KOPT-K1 (cell line): ENCODE measurements around the gene CORO1C.
A peak's percentile ranks its signal among the peaks of the same experiment; 100 is the strongest.
"Not testable (repeated sequence)": the region's sequence is repeated elsewhere in the genome, so short reads cannot be mapped to it uniquely, and the experiment has no call there.

Experiments
- H3K27ac ChIP-seq: fragments of 200-600 bp; sonication (generic); 2 replicates; pipeline ENCODE4 v1.5.1; 2016; ENCODE audit warnings: antibody characterized with exemption, mild to moderate bottlenecking, low read depth, low read length; ENCODE audit not compliant: poor library complexity, severe bottlenecking
- H3K36me3 ChIP-seq: fragments of 200-600 bp; sonication (generic); 2 replicates; pipeline ENCODE4 v1.5.1; 2017; ENCODE audit warnings: antibody characterized with exemption, mild to moderate bottlenecking, low read length, moderate library complexity; ENCODE audit not compliant: insufficient read depth
- H3K9me3 ChIP-seq: fragments of 200-600 bp; sonication (generic); 2 replicates; pipeline ENCODE4 v1.5.1; 2017; ENCODE audit warnings: antibody characterized with exemption, low read length, mild to moderate bottlenecking; ENCODE audit not compliant: insufficient read depth, poor library complexity, severe bottlenecking

Gene CORO1C

DNA sequence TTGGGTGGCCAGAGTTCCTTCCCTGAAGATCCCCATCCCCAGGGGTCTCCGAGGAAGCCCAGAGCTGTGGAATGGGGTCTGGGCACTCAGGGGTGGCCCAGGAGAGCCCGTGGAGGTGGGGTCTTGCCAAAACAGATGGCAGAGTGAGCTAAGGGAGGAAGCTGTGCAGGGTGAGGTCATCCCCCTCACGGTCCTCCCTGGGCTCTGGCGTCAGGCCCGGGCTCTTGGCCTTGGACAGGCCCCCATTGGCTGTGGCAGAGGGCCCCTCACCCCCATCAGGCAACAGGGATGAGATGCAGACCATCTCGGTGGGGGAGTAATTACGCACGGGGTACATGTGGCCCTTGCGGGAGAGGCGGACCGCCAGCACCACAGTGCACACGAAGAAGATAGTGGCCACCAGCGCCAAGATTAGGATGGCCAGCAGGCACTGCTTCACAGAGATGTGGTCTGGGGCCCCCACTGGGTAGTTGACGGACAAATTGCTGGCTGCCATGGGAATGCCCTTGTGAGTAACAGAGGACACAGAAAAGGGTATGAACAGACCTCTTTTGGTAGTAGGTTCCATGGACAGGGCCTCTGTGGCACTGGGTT, 108.3 kb downstream of the CORO1C start:
- Histone ChIP-seq H3K36me3 (peaks cover 84% of the 10 kb centered on the region), H3K9me3 (no peaks in the 10 kb centered on the region), H3K27ac (no peak overlapping the region)

DNA sequence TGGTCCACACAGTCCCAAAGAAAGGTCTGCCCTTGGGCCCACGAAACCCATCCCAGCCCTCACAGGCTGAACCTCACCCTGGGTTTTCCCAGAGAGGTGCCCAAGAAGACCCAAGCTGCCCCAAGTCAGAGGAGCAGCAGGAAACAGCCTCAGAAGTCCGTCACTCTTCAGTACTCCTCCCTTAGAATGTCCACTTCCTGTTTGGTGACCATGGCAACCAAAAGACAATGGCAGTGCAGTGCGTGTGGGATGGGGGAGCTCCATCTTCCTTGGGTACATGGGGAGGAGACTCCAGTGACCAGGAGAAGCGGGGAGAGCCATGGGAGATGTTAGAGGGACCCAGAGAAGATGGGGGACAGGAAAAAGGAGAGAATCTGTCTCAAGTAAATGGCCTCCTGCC, 108.9 kb downstream of the CORO1C start:
- peaks cover 80% of the 10 kb centered on the region for H3K36me3 ChIP-seq
- no peaks in the 10 kb centered on the region for H3K9me3 ChIP-seq
- H3K27ac ChIP-seq = no peak overlapping the region

- peaks cover under 1% of the 10 kb centered on the region for H3K9me3 ChIP-seq
- H3K27ac ChIP-seq = no peak overlapping the region
- H3K36me3 ChIP-seq = peaks cover 68% of the 10 kb centered on the region
These were observed 110.2 kb downstream of the CORO1C start for GRCh38 chr12:108621161-108621560.

- H3K27ac ChIP-seq = no peak overlapping the region
- peaks cover 60% of the 10 kb centered on the region for H3K36me3 ChIP-seq
These were observed 111.0 kb downstream of the CORO1C start for GRCh38 chr12:108620236-108620879.

GRCh38 chr12:108619369-108620160, 111.8 kb downstream of the CORO1C start:
- no peak overlapping the region for H3K27ac ChIP-seq
- peaks cover 52% of the 10 kb centered on the region for H3K36me3 ChIP-seq

More at GRCh38 chr12:108620236-108620879, 111.0 kb downstream of the CORO1C start:
- peaks cover 8% of the 10 kb centered on the region for H3K9me3 ChIP-seq

DNA sequence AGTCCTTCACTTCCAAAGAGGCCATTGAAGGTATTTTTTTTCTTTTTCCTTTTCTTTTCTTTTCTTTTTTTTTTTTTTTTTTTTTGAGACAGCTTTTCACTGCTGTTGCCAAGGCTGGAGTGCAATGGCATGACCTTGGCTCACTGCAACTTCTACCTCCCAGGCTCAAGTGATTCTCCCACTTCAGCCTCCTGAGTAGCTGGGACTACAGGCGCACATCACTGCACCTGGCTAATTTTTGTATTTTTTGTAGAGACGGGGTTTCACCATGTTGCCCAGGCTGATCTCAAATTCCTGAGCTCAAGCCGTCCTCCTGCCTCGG, 112.4 kb downstream of the CORO1C start:
- H3K36me3 ChIP-seq = peaks cover 45% of the 10 kb centered on the region
- peak overlapping the region; percentile 96 for H3K27ac ChIP-seq
- H3K9me3 ChIP-seq = not testable (repeated sequence)

More at GRCh38 chr12:108619369-108620160, 111.8 kb downstream of the CORO1C start:
- peaks cover 8% of the 10 kb centered on the region for H3K9me3 ChIP-seq

DNA sequence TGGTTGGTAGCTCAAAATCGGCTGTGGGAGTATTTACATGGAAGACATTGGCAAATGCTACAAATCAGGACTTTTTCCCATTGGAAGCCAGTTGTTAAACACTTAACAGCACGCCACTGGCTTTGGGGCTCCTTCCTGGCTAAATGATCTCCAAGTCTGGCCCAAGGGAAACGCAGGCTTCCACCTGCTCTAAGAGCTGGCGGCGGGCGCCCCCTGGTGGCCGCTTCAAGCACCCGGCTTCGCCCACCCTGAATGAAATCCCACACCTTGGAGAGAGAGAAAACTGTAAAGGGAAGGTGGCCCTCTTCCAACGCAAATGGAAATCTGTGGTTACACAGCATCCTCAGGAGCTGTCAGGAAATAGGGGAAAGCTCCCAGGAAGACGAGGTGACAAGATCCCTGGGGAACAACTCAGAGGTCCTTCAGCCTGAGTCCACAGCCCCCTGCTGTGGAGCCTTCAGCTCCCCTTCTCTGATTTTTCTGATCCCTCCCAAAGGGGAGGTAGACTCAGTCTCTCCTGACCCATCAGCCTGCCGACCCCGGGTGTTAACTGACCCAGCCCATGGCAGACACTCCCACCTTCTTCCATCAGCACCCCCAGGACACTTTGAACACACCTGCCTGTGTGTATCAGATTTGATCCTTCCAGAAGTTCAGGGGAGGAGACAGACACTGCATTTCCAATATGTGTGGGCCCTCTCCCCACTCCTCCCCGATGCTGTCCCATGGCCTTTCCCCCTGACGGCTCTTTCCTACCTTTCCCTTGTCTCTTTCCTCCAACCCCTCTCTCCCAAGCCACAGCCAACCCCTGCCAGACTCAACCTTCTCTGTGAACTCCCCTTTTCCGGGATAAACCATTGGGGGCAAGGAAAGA, 113.0 kb downstream of the CORO1C start:
- H3K27ac ChIP-seq = peak overlapping the region; percentile 96
- H3K36me3 ChIP-seq = peaks cover 39% of the 10 kb centered on the region
- H3K9me3 ChIP-seq = peaks cover 8% of the 10 kb centered on the region

DNA sequence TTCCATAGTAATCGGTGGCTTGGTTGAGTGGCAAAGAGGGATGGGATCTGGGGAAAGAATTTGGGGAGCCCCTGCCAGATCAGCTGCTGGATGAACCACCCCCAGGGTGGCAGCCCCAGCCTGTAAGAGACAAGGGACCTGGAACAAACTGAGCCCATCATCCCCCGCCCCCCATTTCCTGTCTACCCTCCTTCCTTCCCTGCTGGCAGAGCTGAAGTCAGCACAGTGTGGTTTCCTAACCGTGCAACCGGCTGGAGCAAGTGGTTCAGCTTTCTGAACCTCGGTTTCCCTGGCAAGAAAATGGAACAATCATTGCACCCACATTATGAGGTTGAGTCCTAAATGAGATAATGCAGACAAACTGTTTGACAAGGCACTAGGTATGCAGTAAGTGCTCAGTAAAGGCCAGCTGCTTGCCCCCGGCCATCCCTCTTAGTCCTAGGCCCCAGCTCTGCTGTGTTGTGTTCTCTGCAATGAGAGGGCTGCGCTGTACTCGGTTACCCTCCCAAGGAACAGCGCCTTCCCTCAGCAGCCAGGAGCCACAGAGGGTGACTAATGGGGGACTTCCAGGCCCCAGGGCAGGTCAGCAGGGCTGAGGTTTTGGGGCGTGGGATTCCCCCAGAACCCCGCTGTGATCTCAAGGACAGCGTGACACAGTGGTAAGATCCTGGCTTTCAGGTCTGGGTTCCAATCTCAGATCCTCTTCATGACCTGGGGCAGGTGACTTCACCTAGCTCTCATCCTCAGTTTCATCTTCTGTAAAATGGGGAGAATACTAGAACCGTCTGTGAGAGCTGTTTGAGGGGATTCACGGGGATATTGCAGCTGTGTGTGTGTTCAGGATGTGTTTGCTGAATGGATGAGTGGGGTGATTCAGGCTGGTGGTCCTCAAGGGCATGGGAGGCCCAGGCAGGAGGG, 114.1 kb downstream of the CORO1C start:
- peak overlapping the region; percentile 96 for H3K27ac ChIP-seq
- H3K9me3 ChIP-seq = peaks cover 8% of the 10 kb centered on the region
- H3K36me3 ChIP-seq = peaks cover 28% of the 10 kb centered on the region

- peaks cover 8% of the 10 kb centered on the region for H3K9me3 ChIP-seq
- peak overlapping the region; percentile 96 for H3K27ac ChIP-seq
- peaks cover 20% of the 10 kb centered on the region for H3K36me3 ChIP-seq
These were observed 115.0 kb downstream of the CORO1C start for GRCh38 chr12:108616359-108616758.

GRCh38 chr12:108615918-108616317, 115.4 kb downstream of the CORO1C start:
- Histone ChIP-seq H3K9me3 (peaks cover 8% of the 10 kb centered on the region), H3K27ac (peak overlapping the region; percentile 96), H3K36me3 (peaks cover 15% of the 10 kb centered on the region)

DNA sequence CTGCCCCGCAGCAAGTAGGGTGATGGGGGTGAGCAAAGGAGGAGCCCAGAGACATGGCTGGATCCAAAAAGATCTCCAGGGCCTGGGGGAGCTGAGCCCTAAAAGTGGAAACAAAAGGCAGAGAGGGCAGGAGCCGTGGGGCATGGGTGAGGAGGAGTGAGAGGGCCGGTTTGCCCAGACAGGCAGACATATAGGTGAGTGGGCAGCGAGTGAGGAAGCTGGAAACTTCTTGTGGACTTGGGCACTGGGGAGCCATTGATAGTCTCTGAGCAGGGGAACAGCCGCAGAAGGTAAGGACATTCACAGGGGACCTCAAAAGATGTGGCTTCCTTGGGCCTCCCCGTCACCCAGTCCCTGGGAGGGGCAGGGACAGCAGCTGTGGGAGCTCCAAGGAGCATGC, 116.7 kb downstream of the CORO1C start:
- H3K27ac ChIP-seq = no peak overlapping the region
- H3K9me3 ChIP-seq = peaks cover 8% of the 10 kb centered on the region
- peaks cover 3% of the 10 kb centered on the region; the same call in 1 of the 2 replicates for H3K36me3 ChIP-seq

- H3K9me3 ChIP-seq = peaks cover 8% of the 10 kb centered on the region
- H3K36me3 ChIP-seq = no peaks in the 10 kb centered on the region
- no peak overlapping the region for H3K27ac ChIP-seq
These were observed 117.3 kb downstream of the CORO1C start for GRCh38 chr12:108614041-108614440.

DNA sequence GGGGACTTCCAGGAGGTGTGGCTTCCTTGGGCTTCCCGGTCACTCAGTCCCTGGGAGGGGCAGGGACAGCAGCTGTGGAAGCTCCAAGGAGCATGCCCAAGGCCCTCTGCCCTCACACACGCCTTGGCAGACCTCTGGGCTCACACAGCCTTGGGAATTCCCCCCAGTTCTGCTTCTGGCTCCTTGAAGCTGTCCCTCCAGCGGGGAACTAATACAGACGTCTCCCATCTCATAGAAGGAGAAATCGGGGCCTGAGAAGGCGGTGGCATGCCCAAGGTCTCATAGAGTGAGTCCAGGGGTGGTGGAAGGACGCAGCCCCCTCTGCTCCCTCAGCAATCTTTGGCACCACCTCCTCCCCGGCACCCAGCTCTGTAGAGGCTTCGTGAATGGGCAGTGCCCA, 117.8 kb downstream of the CORO1C start:
- H3K36me3 ChIP-seq = no peaks in the 10 kb centered on the region

GRCh38 chr12:108612788-108613282, 118.5 kb downstream of the CORO1C start:
- H3K9me3 ChIP-seq = peaks cover 8% of the 10 kb centered on the region
- no peak overlapping the region for H3K27ac ChIP-seq
- H3K36me3 ChIP-seq = no peaks in the 10 kb centered on the region

More for the DNA sequence above, 117.8 kb downstream of the CORO1C start:
- Histone ChIP-seq H3K9me3 (peaks cover 8% of the 10 kb centered on the region), H3K27ac (no peak overlapping the region)
